HL-60/S4 treated with retinoic acid at 250 ng/mL for 4 days and 3 days (cell line): Measurements from ENCODE around the gene MRFAP1L1.
"Not testable (repeated sequence)": the region's sequence is repeated elsewhere in the genome, so short reads cannot be mapped to it uniquely, and the experiment has no call there.

ENCODE experiments used
- in situ Hi-C: fragments of 300-500 bp; cut with MboI; formaldehyde crosslinking; loops from 2 replicates; pipeline ENCODE4 v1.7.0; 2022; ENCODE audit warnings: low sequenced_read_pairs

The MRFAP1L1 gene

GRCh38 chr4:6709230-6710114 is at the start of gene MRFAP1L1:
TSS of gene MRFAP1L1 (minus strand) at chr4:6709865. CDS start at chr4:6709629, 236 bp downstream.
- in situ Hi-C loops: loop anchor here (10.0 kb wide), 2 partner anchors 335 to 365 kb away; partner anchors contain the start of gene TADA2B

DNA sequence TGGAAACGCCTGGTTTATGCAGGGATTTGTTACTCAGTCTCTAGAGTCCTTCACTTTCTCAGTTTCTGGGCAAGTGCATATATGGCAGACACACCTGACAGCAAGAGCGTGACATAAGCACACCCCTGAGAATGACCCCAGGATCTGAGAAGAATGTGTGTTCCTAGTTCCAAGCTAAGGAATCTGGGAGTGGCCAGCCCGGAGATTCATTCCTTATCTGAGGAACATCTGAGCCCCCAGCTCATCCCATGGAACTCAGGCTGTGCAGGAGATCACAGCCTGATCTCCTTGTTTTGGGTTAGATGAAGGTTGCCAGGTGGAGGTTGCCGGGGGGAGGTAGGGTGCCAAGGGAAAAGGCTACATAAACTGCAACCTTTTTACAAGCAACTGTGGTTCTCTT is 49.1 kb upstream of the MRFAP1L1 start:
- in situ Hi-C loops: no loop called here

DNA sequence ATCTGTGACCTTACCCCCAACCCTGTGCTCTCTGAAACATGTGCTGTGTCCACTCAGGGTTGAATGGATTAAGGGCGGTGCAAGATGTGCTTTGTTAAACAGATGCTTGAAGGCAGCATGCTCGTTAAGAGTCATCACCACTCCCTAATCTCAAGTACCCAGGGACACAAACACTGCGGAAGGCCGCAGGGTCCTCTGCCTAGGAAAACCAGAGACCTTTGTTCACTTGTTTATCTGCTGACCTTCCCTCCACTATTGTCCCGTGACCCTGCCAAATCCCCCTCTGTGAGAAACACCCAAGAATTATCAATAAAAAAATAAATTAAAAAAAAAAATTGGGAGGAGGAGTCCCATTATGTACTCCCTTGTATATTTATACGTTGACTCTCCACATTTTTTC is 46.7 kb upstream of the MRFAP1L1 start:
- in situ Hi-C loops: not testable (repeated sequence)

DNA sequence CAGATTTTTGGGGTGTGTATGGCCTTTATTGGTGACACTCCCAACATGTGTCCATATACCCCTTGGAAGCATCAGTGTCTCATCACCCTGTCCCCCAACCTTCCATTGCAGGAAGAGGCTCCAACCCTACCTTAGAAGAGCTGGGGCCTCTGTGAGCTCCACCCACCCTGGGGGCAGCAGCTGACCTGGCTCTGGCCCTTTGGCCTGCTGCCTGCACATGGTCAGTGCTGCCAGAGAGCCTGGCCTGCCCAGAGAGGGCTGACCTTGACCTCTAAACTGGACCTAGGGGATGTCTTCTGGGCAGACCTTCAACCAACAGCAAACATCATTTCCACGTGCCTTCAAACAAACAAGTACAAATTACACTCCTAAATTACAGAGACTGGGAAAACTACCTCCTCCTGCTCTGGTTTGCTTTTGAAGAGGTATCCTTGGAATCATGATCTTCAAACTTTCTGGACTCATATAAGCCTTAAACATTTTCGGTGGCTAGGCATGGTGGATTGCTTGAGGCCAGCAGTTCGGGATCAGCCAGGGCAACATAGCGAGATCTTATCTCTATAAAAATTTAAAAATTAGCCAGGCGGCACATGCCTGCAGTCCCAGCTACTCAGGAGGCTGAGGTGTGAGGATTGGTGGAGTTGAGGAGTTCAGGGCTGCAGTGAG is 45.6 kb upstream of the MRFAP1L1 start:
- in situ Hi-C loops: no loop called here

DNA sequence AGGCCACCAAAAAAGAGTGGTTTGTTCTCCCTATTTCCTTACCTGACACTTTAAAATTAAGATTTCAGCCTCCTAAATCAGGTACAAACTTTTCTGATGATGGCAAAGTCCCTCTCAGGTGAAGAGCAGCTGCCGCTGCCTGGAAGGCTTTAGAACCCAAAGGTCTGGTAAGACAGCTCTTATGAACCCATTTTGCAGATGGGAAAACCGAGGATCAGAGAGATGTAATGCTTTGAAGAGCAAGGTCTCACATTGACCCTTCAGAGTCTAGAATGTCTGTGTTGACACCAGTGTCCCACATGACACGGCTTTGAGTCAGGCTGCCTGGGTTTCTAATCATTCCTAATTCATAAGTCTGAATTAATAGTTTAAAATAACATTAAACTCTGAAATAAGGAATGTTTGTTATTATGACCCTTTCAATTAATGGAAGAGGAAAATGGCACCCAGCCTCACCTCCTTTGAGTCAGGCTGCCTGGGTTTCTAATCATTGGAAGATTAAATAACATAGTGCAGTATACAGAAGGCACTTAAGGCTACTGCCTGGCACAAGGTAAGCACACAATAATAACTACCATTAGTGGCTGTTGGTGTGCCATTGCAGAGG is 44.9 kb upstream of the MRFAP1L1 start:
- in situ Hi-C loops: no loop called here

DNA sequence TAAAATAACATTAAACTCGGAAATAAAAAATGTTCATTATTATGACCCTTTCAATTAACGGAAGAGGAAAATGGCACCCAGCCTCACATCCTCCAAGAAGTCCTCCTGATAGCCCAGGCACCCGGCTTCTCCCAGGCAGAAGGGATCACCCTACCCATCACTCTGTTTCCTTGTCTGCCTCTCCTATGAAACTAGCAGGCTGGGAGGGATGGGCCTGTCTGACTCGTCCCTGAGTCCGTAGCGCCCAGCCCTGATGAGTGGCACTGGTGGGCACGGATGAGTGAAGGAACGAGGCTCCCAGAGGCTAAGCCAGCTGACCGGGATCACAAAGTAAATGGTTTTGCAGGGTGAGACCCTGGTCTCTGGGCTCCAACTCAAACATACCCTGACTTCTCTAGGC is 44.2 kb upstream of the MRFAP1L1 start:
- in situ Hi-C loops: no loop called here

DNA sequence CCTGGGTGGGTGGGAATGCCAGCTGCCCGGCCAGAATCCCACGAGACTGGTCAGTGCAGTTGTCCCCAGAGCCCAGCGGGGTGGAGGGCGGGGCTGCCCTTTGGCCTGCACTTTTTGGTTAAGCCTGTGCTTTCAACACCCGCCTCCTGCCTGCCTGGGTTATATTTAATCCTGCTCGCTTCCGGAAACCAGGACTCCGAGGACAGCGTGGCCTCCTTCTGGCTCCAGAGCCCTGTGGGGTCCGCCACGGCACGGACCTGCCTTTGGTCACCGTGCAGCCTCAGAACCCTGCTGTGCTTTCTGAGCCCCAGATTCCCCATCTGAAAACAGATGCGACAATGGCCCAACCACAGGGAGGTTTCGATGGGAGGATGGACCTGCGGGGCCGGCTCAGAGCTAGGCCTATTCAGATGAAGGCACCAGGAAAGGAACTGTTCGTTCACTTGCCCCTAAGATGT is 43.5 kb upstream of the MRFAP1L1 start:
- in situ Hi-C loops: no loop called here

GRCh38 chr4:6752486-6752829 is 42.8 kb upstream of the MRFAP1L1 start:
- in situ Hi-C loops: no loop called here

DNA sequence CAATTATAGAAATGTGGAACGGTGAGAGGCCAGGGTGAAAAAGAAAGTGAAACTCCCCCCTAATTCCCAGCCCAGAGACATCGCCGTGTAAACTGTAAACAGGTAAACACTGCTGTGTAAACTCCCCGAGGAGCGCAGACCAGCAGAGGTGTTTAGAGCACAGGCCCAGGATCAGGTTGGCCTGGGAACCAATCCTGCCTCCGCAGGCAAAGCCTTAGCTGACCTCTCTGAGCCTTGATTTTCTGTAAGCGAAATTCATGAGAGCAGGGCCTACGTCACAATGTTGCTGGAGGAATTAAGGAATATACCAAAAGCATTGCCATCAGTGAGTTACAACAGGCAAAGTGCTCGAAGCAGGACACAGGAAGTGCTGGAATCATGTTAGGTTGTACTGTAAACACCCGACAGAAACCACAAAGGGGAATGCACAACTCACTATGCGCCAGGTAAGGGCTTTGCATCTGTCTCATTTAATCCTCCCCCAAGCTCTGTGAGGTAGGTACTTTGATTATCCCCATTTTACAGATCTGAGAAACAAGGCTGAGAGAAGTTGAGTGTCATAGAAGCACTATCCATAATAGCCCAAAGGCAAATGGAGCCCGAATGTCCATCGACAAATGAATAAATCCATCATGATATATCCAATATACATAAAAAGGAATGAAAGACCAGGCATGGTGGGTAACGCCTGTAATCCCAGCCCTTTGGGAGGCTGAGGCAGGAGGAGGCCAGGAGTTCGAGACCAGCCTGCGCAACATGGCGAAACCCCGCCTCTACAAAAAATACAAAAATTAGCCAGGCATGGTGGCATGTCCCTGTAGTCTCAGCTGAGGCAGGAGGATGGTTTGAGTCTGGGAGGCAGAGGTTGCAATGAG is 42.2 kb upstream of the MRFAP1L1 start:
- in situ Hi-C loops: no loop called here

DNA sequence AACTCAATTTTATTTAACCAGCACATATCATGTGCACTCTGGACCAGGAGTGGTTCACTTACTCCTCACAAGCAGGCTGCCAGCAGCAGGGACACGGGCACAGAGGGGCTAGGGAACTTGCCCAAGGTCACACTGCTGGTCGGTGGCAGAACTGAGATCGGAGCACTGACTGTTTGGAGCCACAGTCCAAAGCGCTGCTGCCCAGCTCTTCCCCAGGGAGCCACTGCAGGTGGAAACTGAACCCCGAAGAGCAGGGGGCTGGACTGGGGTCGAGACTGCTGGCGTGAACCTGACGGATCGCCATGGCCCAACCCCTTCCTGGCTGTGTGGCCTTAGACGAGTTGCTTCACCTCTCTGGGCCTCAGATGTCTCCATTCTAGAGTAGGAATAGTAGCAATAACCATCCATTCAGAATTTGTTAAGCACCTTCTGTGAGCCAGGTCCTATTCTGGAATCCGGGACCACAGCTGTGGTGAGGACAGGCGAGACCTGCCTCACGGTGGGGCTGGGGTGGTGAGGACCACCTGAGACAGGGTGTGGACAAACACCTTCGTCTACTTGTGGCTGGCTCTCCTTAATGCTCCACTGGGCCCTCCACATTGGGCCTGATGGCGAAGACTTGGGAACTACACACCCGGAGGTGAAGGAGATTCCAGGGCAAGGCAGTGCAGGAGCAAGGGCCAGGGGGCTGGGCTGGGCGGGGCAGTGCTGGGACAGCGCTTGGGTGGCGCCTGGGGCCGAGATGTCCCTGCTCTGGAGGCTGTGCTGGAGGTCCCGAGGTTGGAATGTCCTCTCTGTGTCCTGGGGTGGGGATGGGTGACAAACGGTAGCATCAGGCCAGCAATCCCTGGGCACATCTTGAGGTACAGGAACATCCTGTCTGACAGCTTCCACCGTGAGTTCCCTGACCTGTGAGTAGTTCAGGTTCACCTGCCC is 40.9 kb upstream of the MRFAP1L1 start:
- in situ Hi-C loops: no loop called here

GRCh38 chr4:6749340-6750171 is 39.9 kb upstream of the MRFAP1L1 start:
- in situ Hi-C loops: no loop called here

DNA sequence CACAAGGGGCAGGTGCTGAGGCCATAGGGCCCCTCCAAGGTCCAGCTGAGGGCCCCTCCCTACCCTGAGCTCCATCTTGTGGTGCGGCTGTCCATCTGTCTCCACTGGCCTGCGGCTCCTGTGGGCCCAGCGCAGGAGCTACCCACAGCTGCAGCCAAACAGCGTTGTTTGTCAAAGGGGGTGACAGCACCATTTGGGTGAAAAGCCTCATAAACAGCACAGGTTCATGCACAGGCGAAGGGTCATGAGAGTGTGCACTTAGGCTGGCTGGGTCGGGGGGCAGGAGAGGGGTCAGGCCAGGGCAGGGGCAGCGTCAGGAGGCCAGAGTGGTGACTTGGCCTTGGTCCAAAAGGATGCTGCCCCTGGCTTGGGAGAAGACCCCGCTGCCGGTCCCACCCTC is 38.6 kb upstream of the MRFAP1L1 start:
- in situ Hi-C loops: no loop called here

DNA sequence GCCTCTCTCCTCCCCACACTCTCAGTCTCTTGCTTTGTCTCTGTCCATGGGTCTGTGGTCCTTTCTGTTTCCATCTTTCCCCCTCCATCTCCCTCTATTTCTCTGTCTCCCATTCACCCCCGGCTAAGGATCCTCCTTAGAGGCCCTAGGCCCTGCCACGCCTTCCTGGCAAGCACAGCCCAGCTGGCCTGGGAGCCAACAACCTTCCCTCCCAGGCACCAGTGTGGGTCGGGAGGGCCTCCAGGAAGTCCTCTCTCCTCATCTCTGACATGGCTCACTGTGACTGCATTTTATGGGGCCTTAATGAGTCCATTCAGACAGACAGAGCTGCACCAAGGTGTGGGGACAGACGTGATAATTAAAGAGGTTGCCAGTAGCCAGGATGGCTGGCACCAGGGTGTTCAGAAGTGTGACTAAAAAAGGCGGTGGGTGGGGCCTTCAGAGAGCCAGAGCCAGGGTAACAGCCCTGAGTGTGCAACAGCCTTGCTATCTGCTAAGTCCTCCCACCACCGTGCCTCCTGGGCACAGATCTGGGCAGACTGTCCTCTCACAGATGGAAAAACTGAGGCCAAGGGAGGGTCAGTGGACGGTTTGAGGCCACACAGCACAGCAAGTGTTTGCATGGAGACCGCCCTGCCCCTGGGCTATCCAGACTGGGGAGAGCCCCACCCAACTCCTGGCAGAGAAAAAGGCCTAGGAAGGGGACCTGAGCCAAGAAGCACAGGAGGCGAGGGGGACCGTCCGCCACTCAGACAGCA is 37.8 kb upstream of the MRFAP1L1 start:
- in situ Hi-C loops: no loop called here

DNA sequence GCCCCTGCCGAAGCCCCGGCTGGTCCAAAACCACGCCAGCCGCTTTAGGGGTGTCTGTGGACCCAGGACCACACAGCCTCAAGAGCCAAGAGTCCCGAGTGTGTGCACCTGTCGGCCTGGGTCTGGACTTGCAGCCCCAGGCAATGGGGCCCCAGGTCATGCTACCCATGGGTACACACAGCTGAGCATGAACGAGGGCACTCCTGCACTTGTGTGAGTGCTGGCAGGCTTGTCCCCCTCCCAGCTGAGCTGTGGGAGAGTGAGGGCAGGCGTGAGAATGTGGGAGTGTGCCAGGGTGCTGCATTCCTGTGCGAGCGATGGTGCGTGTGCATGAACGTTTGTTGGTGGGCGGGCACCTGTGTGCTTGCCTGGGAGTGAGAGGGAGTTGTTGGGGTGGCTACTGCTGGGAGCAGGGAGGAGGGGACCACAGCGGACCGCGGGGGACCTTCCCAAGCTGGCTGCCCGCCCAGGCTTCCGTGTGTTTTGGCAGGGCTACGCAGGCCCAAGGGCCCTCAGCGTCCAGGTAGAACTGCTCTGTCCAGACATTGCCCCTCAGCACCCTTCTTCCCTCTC is 37.1 kb upstream of the MRFAP1L1 start:
- in situ Hi-C loops: no loop called here

DNA sequence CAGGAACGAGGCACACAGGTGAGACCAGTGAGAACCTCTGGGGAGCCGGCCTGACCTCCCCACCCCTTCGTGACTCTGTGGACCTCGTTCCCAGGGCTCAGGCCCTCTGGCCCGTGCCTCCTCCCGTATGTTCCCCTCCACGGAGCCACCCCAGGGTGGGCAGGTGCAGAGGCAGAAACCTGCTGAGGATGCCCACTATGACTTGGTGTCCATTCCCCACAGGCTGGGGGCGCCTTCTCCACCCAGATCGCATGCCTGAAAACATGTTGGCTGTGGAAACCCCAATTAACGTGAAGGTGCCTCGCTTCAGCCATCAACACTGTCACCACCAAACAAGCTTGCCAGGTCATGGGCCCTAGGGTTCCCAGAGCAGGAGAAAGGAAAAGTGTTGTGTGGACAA is 33.3 kb upstream of the MRFAP1L1 start:
- in situ Hi-C loops: no loop called here

DNA sequence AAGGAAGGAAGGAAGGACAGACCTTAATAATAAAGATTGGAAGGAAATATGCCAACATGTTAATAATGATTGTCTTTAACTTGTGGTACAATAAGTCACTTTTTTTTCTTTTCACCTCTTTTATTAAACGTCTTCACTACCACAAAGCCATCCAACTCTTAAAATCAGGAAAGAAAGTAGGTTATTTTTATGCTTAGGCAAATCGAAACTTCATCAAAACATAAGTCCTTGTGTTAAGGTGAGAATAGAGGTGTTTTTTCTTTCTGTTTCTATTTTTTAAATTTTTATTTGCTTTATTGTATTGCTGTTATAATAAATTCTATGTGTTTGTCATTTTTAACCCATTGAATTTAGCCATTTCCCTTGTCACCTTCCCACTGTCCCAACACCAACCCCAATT is 32.8 kb upstream of the MRFAP1L1 start:
- in situ Hi-C loops: no loop called here

GRCh38 chr4:6740347-6740746 is 30.7 kb upstream of the MRFAP1L1 start:
- in situ Hi-C loops: no loop called here

GRCh38 chr4:6739920-6740319 is 30.3 kb upstream of the MRFAP1L1 start:
- in situ Hi-C loops: no loop called here
